ENCODE results near the gene UGP2.

GRCh38 chr2:63875559-63876245, 34.0 kb downstream of the UGP2 start:
- TF ChIP-seq CTCF (tag by site-specific recombination; IDR thresholded peaks at IDR 0.05) (no peak), TSHZ1 (tag by site-specific recombination; IDR thresholded peaks at IDR 0.05; ENCODE audit: borderline replicate concordance) (no peak), ZBTB17 (tag by site-specific recombination; IDR thresholded peaks at IDR 0.05) (no peak), ZNF768 (tag by site-specific recombination; IDR thresholded peaks at IDR 0.05) (no peak), REPIN1 (tag by site-specific recombination; IDR thresholded peaks at IDR 0.05; ENCODE audit: low read depth) (no peak), AEBP2 (tag by site-specific recombination; IDR thresholded peaks at IDR 0.05; ENCODE audit: borderline replicate concordance) (no peak), ZBTB10 (tag by site-specific recombination; IDR thresholded peaks at IDR 0.05) (no peak), ZNF776 (tag by site-specific recombination; IDR thresholded peaks at IDR 0.05; ENCODE audit: borderline replicate concordance) (no peak)
